DMS 273 treated with DMSO at 0.1 percent for 48 hours (cell line): ENCODE measurements around the gene MYH6.
"Not testable (repeated sequence)": the region's sequence is repeated elsewhere in the genome, so short reads cannot be mapped to it uniquely, and the experiment has no call there.

Source experiments
- DNase-seq: peaks from one replicate; lab custom pipeline; 2025; lab: John Stamatoyannopoulos, UW

The MYH6 gene

GRCh38 chr14:23435543-23436326 is 27.7 kb upstream of the MYH6 start, which contains the start of gene MYH7:
Gene MYH7, minus strand, starts transcription at chr14:23435660. Its CDS starts 1,928 bp downstream, at chr14:23433732.
- no peak for DNase-seq

- no peak for DNase-seq
These were observed 26.6 kb upstream of the MYH6 start for GRCh38 chr14:23434488-23435222.

- no peak for DNase-seq
These were observed 25.4 kb upstream of the MYH6 start for GRCh38 chr14:23433457-23433856.

- no peak for DNase-seq
These were observed 24.9 kb upstream of the MYH6 start for GRCh38 chr14:23432946-23433345.

GRCh38 chr14:23432102-23432925 is 24.2 kb upstream of the MYH6 start:
- no peak for DNase-seq

- no peak for DNase-seq
These were observed 23.4 kb upstream of the MYH6 start for GRCh38 chr14:23431486-23431885.

GRCh38 chr14:23430723-23431085 is 22.6 kb upstream of the MYH6 start:
- DNase-seq = no peak

GRCh38 chr14:23430016-23430722 is 22.1 kb upstream of the MYH6 start:
- no peak for DNase-seq

- DNase-seq = no peak
These were observed 20.8 kb upstream of the MYH6 start for GRCh38 chr14:23428686-23429495.

- not testable (repeated sequence) for DNase-seq
These were observed 17.7 kb upstream of the MYH6 start for GRCh38 chr14:23425798-23426197.

GRCh38 chr14:23425169-23425568 is 17.1 kb upstream of the MYH6 start:
- DNase-seq = no peak

GRCh38 chr14:23423657-23424056 is 15.6 kb upstream of the MYH6 start:
- no peak for DNase-seq

GRCh38 chr14:23421594-23421993 is 13.5 kb upstream of the MYH6 start:
- DNase-seq = no peak

- not testable (repeated sequence) for DNase-seq
These were observed 11.6 kb upstream of the MYH6 start for GRCh38 chr14:23419646-23420045.

- DNase-seq = no peak
These were observed 9.9 kb upstream of the MYH6 start for GRCh38 chr14:23418021-23418420.

GRCh38 chr14:23417269-23417668 is 9.2 kb upstream of the MYH6 start:
- not testable (repeated sequence) for DNase-seq

- no peak for DNase-seq
These were observed 8.7 kb upstream of the MYH6 start for GRCh38 chr14:23416801-23417200.

GRCh38 chr14:23415821-23416778 is 8.0 kb upstream of the MYH6 start:
- DNase-seq = no peak

GRCh38 chr14:23414906-23415820 is 7.1 kb upstream of the MYH6 start:
- no peak for DNase-seq
